C4-2B (cell line): ENCODE results near the gene PSMD8.

ENCODE experiments used
- ZFX ChIP-seq: fragments of 450-650 bp; IDR thresholded peaks from 2 replicates; pipeline ENCODE4 v1.6.1; 2017
- TF ChIP-seq, protein P1 (sequence below): fragments of 450-650 bp; conservative IDR thresholded peaks from 2 replicates; pipeline ENCODE4 v1.5.1; 2017; ENCODE audit warnings: mild to moderate bottlenecking

DNA sequence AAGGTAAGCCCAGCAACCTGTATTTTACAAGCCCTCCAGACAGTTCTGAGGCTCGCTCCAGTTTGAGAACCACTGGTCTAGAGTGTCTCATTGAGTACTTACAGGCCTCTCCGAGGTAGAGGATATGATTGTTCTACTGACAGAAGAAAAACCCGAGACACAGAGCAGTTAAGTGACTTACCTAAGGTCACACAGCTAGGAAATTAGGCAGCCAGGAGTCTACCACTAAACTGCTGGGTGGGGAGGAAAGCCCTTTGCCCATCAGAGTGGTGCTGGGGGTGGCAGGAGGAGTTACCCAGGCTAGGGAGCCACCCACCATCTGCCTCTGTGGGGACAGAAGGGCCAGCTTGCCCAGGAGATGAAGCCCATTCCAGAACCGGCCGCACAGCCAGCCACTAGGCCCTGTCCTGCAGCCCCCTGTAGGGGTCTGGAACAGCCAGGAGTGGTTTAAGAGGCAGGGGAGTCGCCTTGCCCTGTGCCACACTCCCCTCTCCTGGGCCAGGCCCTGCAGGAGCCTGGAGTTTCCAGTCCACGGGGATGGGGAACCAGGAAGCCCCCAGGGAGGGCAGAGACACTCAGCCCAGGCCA lies 50.9 kb downstream of the PSMD8 start:
- TF ChIP-seq, protein P1, sequence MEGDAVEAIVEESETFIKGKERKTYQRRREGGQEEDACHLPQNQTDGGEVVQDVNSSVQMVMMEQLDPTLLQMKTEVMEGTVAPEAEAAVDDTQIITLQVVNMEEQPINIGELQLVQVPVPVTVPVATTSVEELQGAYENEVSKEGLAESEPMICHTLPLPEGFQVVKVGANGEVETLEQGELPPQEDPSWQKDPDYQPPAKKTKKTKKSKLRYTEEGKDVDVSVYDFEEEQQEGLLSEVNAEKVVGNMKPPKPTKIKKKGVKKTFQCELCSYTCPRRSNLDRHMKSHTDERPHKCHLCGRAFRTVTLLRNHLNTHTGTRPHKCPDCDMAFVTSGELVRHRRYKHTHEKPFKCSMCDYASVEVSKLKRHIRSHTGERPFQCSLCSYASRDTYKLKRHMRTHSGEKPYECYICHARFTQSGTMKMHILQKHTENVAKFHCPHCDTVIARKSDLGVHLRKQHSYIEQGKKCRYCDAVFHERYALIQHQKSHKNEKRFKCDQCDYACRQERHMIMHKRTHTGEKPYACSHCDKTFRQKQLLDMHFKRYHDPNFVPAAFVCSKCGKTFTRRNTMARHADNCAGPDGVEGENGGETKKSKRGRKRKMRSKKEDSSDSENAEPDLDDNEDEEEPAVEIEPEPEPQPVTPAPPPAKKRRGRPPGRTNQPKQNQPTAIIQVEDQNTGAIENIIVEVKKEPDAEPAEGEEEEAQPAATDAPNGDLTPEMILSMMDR = no peak
- TF ChIP-seq ZFX = no peak
